GM10847 (cell line): ENCODE data around the gene MICALL1.
A peak's percentile ranks its signal among the peaks of the same experiment; 100 is the strongest.

Source experiments
- POLR2A ChIP-seq: IDR thresholded peaks from 2 replicates; pipeline ENCODE4 v1.6.1; 2011; ENCODE audit not compliant: insufficient read length; ENCODE audit errors: extremely low read depth

Gene MICALL1

GRCh38 chr22:37932821-37933578 is 26.9 kb downstream of the MICALL1 start:
- no peak for TF ChIP-seq POLR2A

GRCh38 chr22:37933711-37934376 is 27.7 kb downstream of the MICALL1 start:
- no peak for TF ChIP-seq POLR2A

GRCh38 chr22:37940698-37941376 is 34.7 kb downstream of the MICALL1 start:
- TF ChIP-seq POLR2A: no peak

- no peak for TF ChIP-seq POLR2A
These were observed 36.0 kb downstream of the MICALL1 start for GRCh38 chr22:37942133-37942532.

GRCh38 chr22:37943136-37943824 is 37.2 kb downstream of the MICALL1 start:
- TF ChIP-seq POLR2A: no peak

- TF ChIP-seq POLR2A: no peak
These were observed 37.7 kb downstream of the MICALL1 start for GRCh38 chr22:37943825-37944198.

GRCh38 chr22:37951305-37951704 is 45.2 kb downstream of the MICALL1 start:
- no peak for TF ChIP-seq POLR2A

- TF ChIP-seq POLR2A: no peak
These were observed 47.0 kb downstream of the MICALL1 start for GRCh38 chr22:37953062-37953436.

- TF ChIP-seq POLR2A: peak; percentile 92
These were observed 47.5 kb downstream of the MICALL1 start, which contains the start of the genes C22orf23 and POLR2F for GRCh38 chr22:37953437-37954179. Gene C22orf23 (minus strand): TSS chr22:37953601. CDS start chr22:37953149, 452 bp downstream. Gene POLR2F (plus strand): TSS chr22:37953699. CDS start chr22:37953788, 89 bp downstream.

- TF ChIP-seq POLR2A: no peak
These were observed 48.6 kb downstream of the MICALL1 start for GRCh38 chr22:37954686-37955085.

- TF ChIP-seq POLR2A: no peak
These were observed 51.1 kb downstream of the MICALL1 start for GRCh38 chr22:37957232-37957631.

- no peak for TF ChIP-seq POLR2A
These were observed 53.2 kb downstream of the MICALL1 start for GRCh38 chr22:37959231-37959825.

GRCh38 chr22:37961062-37961461 is 55.0 kb downstream of the MICALL1 start:
- no peak for TF ChIP-seq POLR2A

GRCh38 chr22:37965940-37966664 is 60.0 kb downstream of the MICALL1 start:
- no peak for TF ChIP-seq POLR2A
